GM19240 (cell line): Measurements from ENCODE around the gene MUSK.

Experiments used
- DNase-seq: peaks from one replicate; pipeline ENCODE4 v3.0.0; 2011; ENCODE audit warnings: low spot score; ENCODE audit not compliant: insufficient read length

Gene MUSK

GRCh38 chr9:110668570-110669167, at the start of gene MUSK:
Gene MUSK (plus strand): TSS chr9:110668791. CDS start chr9:110668905, 114 bp downstream.
- no peak for DNase-seq

- no peak for DNase-seq
These were observed 48.8 kb upstream of the MUSK start for GRCh38 chr9:110619831-110620230.

- no peak for DNase-seq
These were observed 47.9 kb upstream of the MUSK start for GRCh38 chr9:110620726-110621125.

- DNase-seq: no peak
These were observed 46.2 kb upstream of the MUSK start for GRCh38 chr9:110622368-110622767.

DNA sequence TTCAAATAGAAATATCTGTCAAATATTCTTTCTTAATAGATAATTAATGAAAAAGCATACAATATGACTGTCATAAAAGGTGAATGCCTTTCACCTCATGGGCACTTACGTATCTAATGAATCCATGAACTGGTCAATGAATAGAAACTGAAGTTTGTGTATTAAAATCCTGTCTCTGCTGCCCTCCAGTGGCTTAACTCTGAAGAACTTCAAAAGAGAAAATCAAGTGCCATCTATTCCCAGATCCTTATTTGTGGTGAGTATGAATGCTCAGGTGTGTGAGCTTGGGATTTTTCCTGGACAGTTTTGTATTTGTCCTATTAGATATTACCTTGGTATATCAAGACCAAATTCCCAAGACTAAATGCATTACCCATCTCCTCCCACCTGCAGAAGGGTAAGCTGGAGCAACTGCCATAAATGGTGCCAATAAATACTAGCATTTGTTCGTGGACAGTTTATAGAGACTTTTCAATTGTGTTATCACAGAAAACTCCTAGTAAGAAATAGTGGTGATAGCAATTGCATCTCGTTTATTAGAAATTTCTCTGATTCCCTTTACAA, 45.0 kb upstream of the MUSK start:
- no peak for DNase-seq

DNA sequence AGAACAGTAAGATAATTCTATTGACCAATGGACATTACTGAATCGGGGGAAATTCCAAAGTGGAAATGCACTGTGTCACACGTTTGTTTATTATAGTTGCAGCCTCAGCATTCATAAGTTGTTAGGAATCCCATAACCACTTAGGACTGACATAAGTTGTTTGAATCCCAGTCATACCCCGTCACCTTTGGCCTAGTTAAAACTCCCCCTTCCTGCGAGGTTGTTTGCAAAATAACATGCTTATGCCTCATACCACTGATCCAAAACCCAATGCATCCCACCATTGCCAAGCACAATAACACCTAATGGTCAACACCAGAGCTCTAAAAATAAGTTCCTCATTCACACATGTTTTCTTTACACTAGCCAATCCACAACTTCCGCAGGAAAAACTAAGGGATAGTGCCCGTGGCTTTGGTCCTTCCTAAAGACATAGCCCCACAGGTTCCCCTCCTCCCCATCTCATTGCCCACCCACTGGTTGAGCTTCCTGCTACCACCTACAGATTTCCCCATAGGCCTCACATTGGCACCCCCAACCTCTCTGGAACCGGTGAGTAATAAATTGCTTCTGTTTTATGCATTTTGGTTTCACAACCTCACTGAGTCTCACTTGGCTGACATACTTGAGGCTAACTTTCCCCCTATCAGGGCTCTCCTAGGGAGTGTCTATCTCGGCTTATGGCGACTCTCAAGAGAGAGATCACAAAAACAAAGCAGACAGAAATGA, 42.3 kb upstream of the MUSK start:
- no peak for DNase-seq

DNA sequence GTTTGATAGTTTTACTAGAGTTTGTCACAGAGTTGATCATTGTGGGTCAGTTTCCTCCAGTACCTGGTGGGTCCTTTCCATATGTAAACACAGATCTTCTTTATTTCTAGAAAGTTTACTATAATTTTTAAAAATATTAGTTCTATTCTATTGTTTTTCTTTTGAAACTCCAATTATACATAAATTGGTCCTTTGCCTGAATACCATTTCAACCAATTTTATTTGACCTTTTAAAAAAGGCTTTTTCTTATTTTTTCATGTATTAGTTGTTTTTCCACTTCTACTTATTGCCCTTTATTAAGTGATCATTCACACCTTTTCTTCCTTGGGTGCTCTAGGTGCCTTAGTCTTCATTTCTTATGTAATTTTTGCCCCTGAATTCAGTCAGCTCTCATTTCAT, 33.0 kb upstream of the MUSK start:
- no peak for DNase-seq

DNA sequence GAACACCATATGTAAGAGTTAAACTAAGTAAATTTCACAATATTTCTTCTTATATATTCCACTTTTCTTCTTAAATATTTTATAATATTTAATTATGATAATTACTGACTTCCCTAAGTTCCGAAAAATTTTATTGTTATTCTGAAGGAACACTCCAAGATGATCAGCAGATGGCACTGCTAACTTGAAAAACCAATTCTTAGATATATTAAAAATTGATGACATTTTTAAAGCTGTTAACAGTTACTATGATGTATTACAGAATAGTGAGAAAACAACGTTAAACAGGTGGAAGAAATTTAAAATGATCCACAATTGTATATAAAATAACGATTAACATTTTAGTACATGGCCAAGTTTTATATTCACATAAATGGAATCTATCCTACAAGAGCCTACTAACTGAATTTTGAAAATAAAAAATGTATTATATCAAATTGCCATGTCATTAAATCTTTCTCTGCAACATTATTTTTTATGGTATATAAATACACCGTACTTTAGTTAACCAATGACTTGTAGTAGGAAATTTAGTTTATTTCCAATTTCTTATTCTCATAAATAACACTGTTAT, 30.1 kb upstream of the MUSK start:
- DNase-seq: no peak

GRCh38 chr9:110640736-110641135, 27.9 kb upstream of the MUSK start:
- DNase-seq: no peak

- DNase-seq: no peak
These were observed 27.3 kb upstream of the MUSK start for GRCh38 chr9:110641293-110641692.

- no peak for DNase-seq
These were observed 19.9 kb upstream of the MUSK start for GRCh38 chr9:110648696-110649095.

DNA sequence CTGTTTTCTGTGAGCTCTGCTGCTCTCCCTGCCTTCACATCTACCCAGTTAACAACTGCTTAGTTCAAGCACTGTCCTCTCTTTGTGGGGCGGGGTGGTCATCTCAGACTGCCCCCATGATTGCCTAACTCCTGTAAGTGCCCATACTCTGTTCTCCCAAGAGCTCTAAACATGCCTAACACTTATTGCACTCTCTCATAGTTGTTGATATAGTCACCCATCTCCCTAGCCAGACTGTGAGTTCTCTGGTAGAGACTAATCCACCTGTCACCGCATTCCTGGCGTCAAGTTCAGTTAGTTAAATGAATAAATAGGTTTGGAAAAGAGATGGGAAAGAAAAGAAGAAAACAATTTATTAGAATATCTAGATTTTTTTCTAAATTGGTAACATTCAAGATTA, 18.3 kb upstream of the MUSK start:
- no peak for DNase-seq

DNA sequence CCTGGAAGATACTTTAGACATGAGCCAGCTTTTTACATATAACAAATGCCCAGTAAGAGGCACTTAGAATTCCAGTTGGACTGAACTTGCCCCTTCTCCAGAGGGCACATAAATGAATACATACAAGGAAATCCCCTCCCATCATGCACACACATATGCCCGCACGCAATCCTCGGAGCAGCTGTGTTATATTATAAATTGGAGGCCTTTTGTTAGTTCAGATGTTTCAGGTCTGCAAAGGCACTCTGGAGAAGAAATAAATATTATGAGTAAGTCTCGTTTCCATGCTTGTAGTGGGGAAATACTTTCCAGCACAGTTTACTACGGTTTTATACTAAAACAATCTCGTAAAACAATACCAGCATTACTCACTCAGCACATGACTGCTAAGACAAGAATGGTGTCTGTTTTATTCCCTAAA, 17.6 kb upstream of the MUSK start:
- DNase-seq: no peak

DNA sequence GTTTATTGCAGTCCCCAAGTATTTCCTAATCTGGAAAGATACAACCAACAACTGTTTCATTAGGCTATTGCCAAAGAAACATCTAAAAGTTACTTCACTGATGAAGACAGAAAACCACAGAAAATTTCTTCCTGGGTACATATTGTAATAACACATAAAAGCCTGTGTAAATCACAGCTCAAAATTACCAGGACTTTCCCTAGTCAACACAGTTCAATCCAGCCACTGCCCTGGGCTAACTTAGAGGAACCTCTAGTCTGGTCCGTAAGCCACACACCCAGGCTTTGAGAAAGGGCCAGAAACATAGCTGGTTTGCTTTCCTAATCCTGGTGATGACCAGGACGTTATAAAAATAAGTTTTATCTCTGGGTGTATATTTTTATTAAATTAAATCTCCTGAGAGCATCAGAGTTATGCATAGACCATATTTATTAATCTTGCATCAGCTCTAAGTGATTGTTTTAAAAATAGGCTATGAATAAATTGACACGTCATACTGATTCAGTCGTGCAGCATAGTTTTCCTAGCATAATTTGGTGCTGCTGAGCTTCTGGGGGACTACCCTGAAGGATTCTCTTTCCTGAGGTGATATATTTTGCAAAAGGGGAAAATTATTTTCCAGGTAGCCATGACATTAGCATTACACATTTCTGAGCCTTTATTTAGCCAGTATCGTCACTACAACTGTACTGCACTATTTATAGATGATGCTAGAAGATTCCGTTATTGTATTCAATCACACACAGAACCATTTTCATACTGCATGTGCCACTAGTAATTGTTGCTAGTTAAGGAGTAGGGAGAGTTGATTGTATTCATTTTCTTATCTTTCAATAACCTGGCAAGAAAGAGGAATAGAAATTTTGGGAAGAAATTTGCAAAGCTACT, 12.6 kb upstream of the MUSK start:
- DNase-seq: no peak

DNA sequence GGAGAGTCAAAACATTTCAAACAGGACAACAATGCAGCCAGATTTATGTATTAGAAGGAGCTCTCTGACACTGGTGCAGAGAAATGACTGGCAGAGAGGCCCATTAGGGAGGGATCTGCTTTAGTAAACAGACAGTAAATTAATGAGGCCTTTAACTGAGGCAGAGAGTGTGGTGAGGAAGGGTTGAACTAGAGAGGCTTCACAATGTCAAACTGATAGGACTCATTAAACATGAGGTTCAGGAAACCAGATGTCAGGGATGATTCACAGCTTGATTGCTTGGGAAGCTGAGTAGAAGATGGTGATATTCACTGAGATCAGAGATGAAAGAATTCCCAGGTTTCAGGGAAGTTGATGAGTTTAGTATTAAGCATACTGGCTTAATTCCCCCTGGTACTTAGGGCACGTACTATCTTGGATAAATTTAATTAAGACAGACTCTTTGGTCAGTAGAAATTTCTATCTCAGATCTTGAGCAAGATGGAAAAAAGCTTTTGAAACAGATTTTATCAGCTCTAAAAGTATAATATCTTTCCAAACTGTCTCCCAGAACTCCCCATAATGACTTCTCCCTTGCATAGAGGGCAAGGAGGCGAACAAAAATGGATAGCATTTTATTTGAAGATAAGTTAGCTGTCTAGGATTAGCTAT, 8.6 kb upstream of the MUSK start:
- DNase-seq: no peak

GRCh38 chr9:110669433-110669832, 842 bp downstream of the MUSK start:
- no peak for DNase-seq

DNA sequence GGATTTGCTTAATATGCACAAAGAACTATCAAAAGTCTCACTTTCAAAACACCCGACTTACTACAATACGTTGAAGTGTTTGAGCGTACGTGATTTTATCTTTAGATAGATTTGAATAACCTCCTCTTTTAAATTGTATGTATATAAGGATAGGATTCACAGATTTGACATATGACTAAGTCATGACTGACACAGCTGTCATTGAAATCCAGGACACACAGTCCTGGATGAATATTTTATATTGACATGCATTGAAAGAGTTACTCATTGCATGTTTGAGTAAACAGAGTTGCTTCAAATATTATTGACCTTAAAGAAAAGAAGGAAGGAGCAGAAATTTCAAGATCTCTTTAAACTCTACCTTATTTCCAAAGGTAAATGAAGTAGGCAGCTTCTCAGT, 3.3 kb downstream of the MUSK start:
- no peak for DNase-seq

DNA sequence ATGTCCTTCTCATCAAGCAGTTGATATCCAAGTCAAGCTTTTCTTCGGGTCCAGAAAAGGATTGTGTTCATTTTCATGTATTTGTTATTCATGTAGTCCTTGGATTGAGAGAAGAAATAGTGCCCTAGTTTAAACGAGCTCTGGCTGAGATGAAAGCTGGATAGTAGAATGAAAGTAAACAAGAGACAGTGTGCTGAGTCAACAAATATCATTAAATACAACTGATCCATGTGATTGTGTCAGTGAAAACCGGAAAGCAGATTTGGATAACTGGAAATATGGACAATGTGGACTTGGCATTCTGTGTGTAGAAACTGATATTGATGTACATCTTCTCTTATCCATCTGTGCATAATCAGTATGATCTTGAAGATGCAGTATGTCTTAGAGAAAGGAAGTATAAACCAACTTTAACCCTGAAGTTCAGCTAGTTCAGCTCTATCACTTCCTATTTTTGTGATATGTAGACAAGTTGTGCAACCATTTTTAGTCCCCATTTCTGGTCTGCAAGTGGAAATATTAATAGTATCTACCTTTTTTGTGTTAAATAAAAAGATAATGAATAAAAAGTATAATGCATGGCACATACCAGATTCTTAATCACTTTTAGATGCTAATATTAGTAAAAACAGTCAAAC, 4.4 kb downstream of the MUSK start:
- no peak for DNase-seq

DNA sequence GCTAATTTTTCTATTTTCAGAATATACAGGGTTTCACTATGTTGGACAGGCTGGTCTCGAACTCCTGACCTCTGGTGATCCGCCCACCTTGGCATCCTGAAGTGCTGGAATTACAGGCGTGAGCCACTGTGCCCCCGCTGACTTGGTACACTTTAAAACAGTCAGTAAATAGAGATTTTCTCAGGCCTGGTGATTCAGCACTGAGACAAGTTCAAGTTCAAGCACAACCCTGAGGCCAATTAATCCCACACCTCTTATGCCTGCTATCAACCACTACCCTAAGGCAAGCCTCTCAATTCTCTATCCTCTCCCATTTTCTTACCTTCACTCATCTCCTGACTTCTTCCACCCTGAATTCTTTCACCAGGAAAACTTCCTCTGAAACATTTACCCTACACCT, 18.9 kb downstream of the MUSK start:
- no peak for DNase-seq

GRCh38 chr9:110688329-110688728, 19.7 kb downstream of the MUSK start:
- no peak for DNase-seq
